IMR-90 (cell line): ENCODE measurements around the gene PRR29.

ENCODE experiments used
- BHLHE40 ChIP-seq: fragments of 150-350 bp; IDR thresholded peaks from 2 replicates; pipeline ENCODE4 v1.6.1; 2016; ENCODE audit warnings: mild to moderate bottlenecking, low read depth, low read length
- CTCF ChIP-seq: conservative IDR thresholded peaks from 2 replicates; pipeline ENCODE4 v1.5.1; 2012; ENCODE audit warnings: mild to moderate bottlenecking, low read depth, low read length, improper control_type of control experiment
- FOS ChIP-seq: fragments of 150-350 bp; IDR thresholded peaks from 2 replicates; pipeline ENCODE4 v1.6.1; 2016; ENCODE audit warnings: low read depth, low read length
- MAFK ChIP-seq: IDR thresholded peaks from 2 replicates; pipeline ENCODE4 v1.6.1; 2012; ENCODE audit warnings: low read depth, low read length, improper control_type of control experiment
- MAZ ChIP-seq: IDR thresholded peaks from 2 replicates; pipeline ENCODE4 v1.6.1; 2012; ENCODE audit warnings: low read depth, mild to moderate bottlenecking, low read length, improper control_type of control experiment, moderate library complexity, borderline replicate concordance
- MXI1 ChIP-seq: IDR thresholded peaks from 2 replicates; pipeline ENCODE4 v1.6.1; 2012; ENCODE audit warnings: low read depth, mild to moderate bottlenecking, low read length, moderate library complexity, borderline replicate concordance
- POLR2A ChIP-seq: IDR thresholded peaks from 2 replicates; pipeline ENCODE4 v1.6.1; 2012; ENCODE audit warnings: mild to moderate bottlenecking, low read depth, low read length
- RAD21 ChIP-seq: IDR thresholded peaks from 2 replicates; pipeline ENCODE4 v1.6.1; 2012; ENCODE audit warnings: low read length, improper control_type of control experiment
- RCOR1 ChIP-seq: IDR thresholded peaks from 2 replicates; pipeline ENCODE4 v1.6.1; 2012; ENCODE audit warnings: mild to moderate bottlenecking, low read length, improper control_type of control experiment; ENCODE audit not compliant: insufficient replicate concordance
- SMC3 ChIP-seq: fragments of 150-350 bp; IDR thresholded peaks from 2 replicates; pipeline ENCODE4 v1.6.1; 2016; ENCODE audit warnings: low read depth, mild to moderate bottlenecking, antibody characterized with exemption, low read length, moderate library complexity

- no peak for TF ChIP-seq POLR2A
- TF ChIP-seq CTCF, result no peak
- no peak for TF ChIP-seq MXI1
- no peak for TF ChIP-seq SMC3
- TF ChIP-seq MAFK, result no peak
- TF ChIP-seq BHLHE40, result no peak
- no peak for TF ChIP-seq FOS
- no peak for TF ChIP-seq MAZ
- TF ChIP-seq RAD21, result no peak
- TF ChIP-seq RCOR1, result no peak
Measured at GRCh38 chr17:63955232-63955631, 42.9 kb upstream of the PRR29 start.
